K562 (cell line): ENCODE data around the gene AP2M1. TPM values are rescaled to one million over a fixed set of nuclear protein-coding genes. Genes with fewer than 3 reads are reported as not detected.
A peak's percentile ranks its signal among the peaks of the same experiment; 100 is the strongest.

Experiments used
- E2F4 ChIP-seq: sonication (generic); formaldehyde crosslinking; IDR thresholded peaks from 2 replicates; pipeline ENCODE4 v1.8.0; 2022; ENCODE audit warnings: mild to moderate bottlenecking, low read depth, missing genetic modification reagents
- MAX ChIP-seq: sonication (generic); formaldehyde crosslinking; IDR thresholded peaks from 2 replicates; pipeline ENCODE4 v1.9.0; 2022; ENCODE audit warnings: mild to moderate bottlenecking, missing genetic modification reagents
- MTA1 ChIP-seq: fragments of 450-650 bp; IDR thresholded peaks from 2 replicates; pipeline ENCODE4 v1.6.1; 2017; ENCODE audit warnings: borderline replicate concordance
- NEUROD1 ChIP-seq: fragments of 150-350 bp; IDR thresholded peaks from 2 replicates; pipeline ENCODE4 v1.6.1; 2014; ENCODE audit warnings: borderline replicate concordance, low read length, low read depth; ENCODE audit not compliant: partially characterized antibody
- ZBTB40 ChIP-seq, 2 experiments: fragments of 450-650 bp in 1 of 2; sonication (generic) in 1 of 2; formaldehyde crosslinking in 1 of 2; IDR thresholded peaks; 2 replicates each; pipeline versions ENCODE4 v1.7.1 to v1.9.0; 2016 to 2022; ENCODE audit warnings: inconsistent platforms in 1 of 2, mild to moderate bottlenecking in 1 of 2, missing genetic modification reagents in 1 of 2
- ZNF143 ChIP-seq: sonication (generic); formaldehyde crosslinking; IDR thresholded peaks from 2 replicates; pipeline ENCODE4 v1.9.0; 2022; ENCODE audit warnings: mild to moderate bottlenecking, missing genetic modification reagents
- ZNF79 ChIP-seq: fragments of 250-450 bp; sonication (Bioruptor Pico); IDR thresholded peaks from 2 replicates; pipeline ENCODE4 v1.4.0; 2020; ENCODE audit warnings: low read depth, mild to moderate bottlenecking, moderate library complexity
- ZZZ3 ChIP-seq: fragments of 450-650 bp; IDR thresholded peaks from 2 replicates; pipeline ENCODE4 v1.6.1; 2016; ENCODE audit warnings: antibody characterized with exemption, mild to moderate bottlenecking, moderate library complexity
- polyA plus RNA-seq, 8 experiments: library from polyadenylated mRNA; depleted of rRNA in 4 of 8; stranded (reverse) in 5 of 8; unstranded in 3 of 8; fragments of >200 nt; fragmentation: Nextera tagmentation in 2 of 8; fragmentation: Illumina TruSeq in 1 of 8; extraction: Ambion mirVana in 2 of 8; extraction: Trizol in 1 of 8; gene quantifications; 2 replicates each; pipeline versions ENCODE4 v1.2.1 to v1.2.3, GENCODE V29; 2011 to 2014; ENCODE audit warnings: inconsistent platforms in 1 of 8, missing spikeins in 1 of 8
- total RNA-seq, 7 experiments: library from RNA; depleted of rRNA in 6 of 7; stranded (reverse); fragments of >200 nt in 6 of 7; fragmentation: Illumina TruSeq in 2 of 7; extraction: Trizol in 2 of 7; gene quantifications; 2 replicates each; pipeline versions ENCODE4 v1.2.1 to v1.2.3, GENCODE V29; 2011 to 2021; ENCODE audit warnings: low replicate concordance in 1 of 7

Gene AP2M1
- total and polyA plus RNA-seq, 9 of the 15 experiments (the other 6 are each of a cell fraction or from before 2014, with no cell fraction given) = 118 to 505 (median 296) TPM

- TF ChIP-seq ZBTB40 (IDR thresholded peaks at IDR 0.05) = 0 out of 2 replicates have a peak, but pooled peaks have one; percentile 6
- TF ChIP-seq ZBTB40 (CRISPR knock-in tag; IDR thresholded peaks at IDR 0.05) = no peak
- TF ChIP-seq E2F4 (CRISPR knock-in tag) = no peak
- TF ChIP-seq MTA1 = no peak
- TF ChIP-seq MAX (CRISPR knock-in tag) = 0 out of 2 replicates have a peak, but pooled peaks have one; percentile 5
- no peak for TF ChIP-seq ZZZ3
- no peak for TF ChIP-seq ZNF143 (CRISPR knock-in tag)
- TF ChIP-seq NEUROD1 = no peak
- TF ChIP-seq ZNF79 (CRISPR knock-in tag) = no peak
These were observed 851 bp downstream of the AP2M1 start (continued) for GRCh38 chr3:184175506-184175905.
